ENCODE data around the gene EML6. TPM values are rescaled to one million over a fixed set of nuclear protein-coding genes. Genes with fewer than 3 reads are reported as not detected.
A peak's percentile ranks its signal among the peaks of the same experiment; 100 is the strongest.

EML6 gene
- total RNA-seq, 1 experiment from 2014 or later: 5.2 TPM

GRCh38 chr2:54704688-54705605 lies 18.5 kb upstream of the EML6 start:
- ChIA-PET POLR2A (interaction anchor here (0.5 to 0.8 kb wide), 2 partner anchors 41 to 591 kb away, joined by 6 to 7 read pairs; no protein-coding TSS in a partner anchor), CTCF (interaction anchor here (0.6 to 3.0 kb wide), 20 partner anchors 9 to 606 kb away, joined by 3 to 79 read pairs (median 6); partner anchors contain the start of gene RTN4)
- Mint-ChIP-seq H3K4me1 (ENCODE audit: low read depth, unreplicated experiment) (no peaks in the 10 kb centered on the region), H3K27me3 (ENCODE audit: insufficient read depth, unreplicated experiment) (peaks cover 2% of the 10 kb centered on the region), H3K4me3 (ENCODE audit: unreplicated experiment) (no peak overlapping the region), H3K36me3 (ENCODE audit: insufficient read depth, unreplicated experiment) (no peaks in the 10 kb centered on the region), H3K27ac (ENCODE audit: unreplicated experiment) (no peak overlapping the region), H3K9me3 (ENCODE audit: unreplicated experiment) (peaks cover 9% of the 10 kb centered on the region)
- Histone ChIP-seq H3K4me1 (peaks cover 35% of the 10 kb centered on the region), H3K4me3 (ENCODE audit: low read depth, low read length) (no peak overlapping the region), H3K36me3 (ENCODE audit: control insufficient read depth, insufficient read depth, low read length) (no peaks in the 10 kb centered on the region), H3K27me3 (replicated peaks; ENCODE audit: control insufficient read depth, insufficient read depth, low read length) (no peaks in the 10 kb centered on the region), H3K9me3 (no peaks in the 10 kb centered on the region)
- intact Hi-C loops (cut with micrococcal nuclease; ENCODE audit: unreplicated experiment): loop anchor here (1.0 to 2.0 kb wide), 8 partner anchors 14 to 598 kb away; partner anchors contain the start of gene ACYP2
- peak; percentile 43 to 54 for TF ChIP-seq CTCF (IDR thresholded peaks at IDR 0.05; ENCODE audit: insufficient read depth in 1 of 2, low read depth in 1 of 2, low read length in 1 of 2, severe bottlenecking in 1 of 2, unreplicated experiment in 1 of 2)
- peak; percentile 55 to 73 for DNase-seq
- BruUV-seq (replicated peaks): no TSS peak

- H3K27me3 Mint-ChIP-seq (ENCODE audit: insufficient read depth, unreplicated experiment): no peaks in the 10 kb centered on the region
- Histone ChIP-seq H3K36me3 (ENCODE audit: control insufficient read depth, insufficient read depth, low read length) (no peaks in the 10 kb centered on the region), H3K9me3 (no peaks in the 10 kb centered on the region), H3K27me3 (replicated peaks; ENCODE audit: control insufficient read depth, insufficient read depth, low read length) (no peaks in the 10 kb centered on the region), H3K4me3 (ENCODE audit: low read depth, low read length) (no peak overlapping the region), H3K4me1 (peaks cover 35% of the 10 kb centered on the region)
- H3K4me1 Mint-ChIP-seq (ENCODE audit: low read depth, unreplicated experiment): no peaks in the 10 kb centered on the region
- H3K9me3 Mint-ChIP-seq (ENCODE audit: unreplicated experiment): no peaks in the 10 kb centered on the region
- no peaks in the 10 kb centered on the region for H3K36me3 Mint-ChIP-seq (ENCODE audit: insufficient read depth, unreplicated experiment)
- no peak overlapping the region for H3K27ac Mint-ChIP-seq (ENCODE audit: unreplicated experiment)
- DNase-seq: no peak
- no peak for TF ChIP-seq CTCF (IDR thresholded peaks at IDR 0.05; ENCODE audit: insufficient read depth in 1 of 2, low read depth in 1 of 2, low read length in 1 of 2, severe bottlenecking in 1 of 2, unreplicated experiment in 1 of 2)
- intact Hi-C loops (cut with micrococcal nuclease; ENCODE audit: unreplicated experiment): no loop called here
- ChIA-PET POLR2A (interaction anchor here (0.6 kb wide), 1 partner anchor 64 kb away, joined by 3 read pairs; no protein-coding TSS in a partner anchor), CTCF (interaction anchor here (1.2 to 3.0 kb wide), 4 partner anchors 14 to 132 kb away, joined by 3 to 33 read pairs (median 8); no protein-coding TSS in a partner anchor)
- BruUV-seq (replicated peaks): no TSS peak
- H3K4me3 Mint-ChIP-seq (ENCODE audit: unreplicated experiment): no peak overlapping the region
These were observed 16.8 kb upstream of the EML6 start for GRCh38 chr2:54706622-54707021.

GRCh38 chr2:54708584-54709335 lies 14.7 kb upstream of the EML6 start:
- ChIA-PET CTCF (interaction anchor here (2.3 kb wide), 1 partner anchor 44 kb away, joined by 12 read pairs; no protein-coding TSS in a partner anchor), POLR2A (no interaction called here)
- H3K4me3 ChIP-seq (ENCODE audit: low read depth, low read length): no peak overlapping the region
- Mint-ChIP-seq H3K27me3 (ENCODE audit: insufficient read depth, unreplicated experiment) (no peaks in the 10 kb centered on the region), H3K36me3 (ENCODE audit: insufficient read depth, unreplicated experiment) (no peaks in the 10 kb centered on the region), H3K4me1 (ENCODE audit: low read depth, unreplicated experiment) (no peaks in the 10 kb centered on the region), H3K9me3 (ENCODE audit: unreplicated experiment) (no peaks in the 10 kb centered on the region), H3K4me3 (ENCODE audit: unreplicated experiment) (peak overlapping the region; percentile 51), H3K27ac (ENCODE audit: unreplicated experiment) (no peak overlapping the region)
- H3K9me3 ChIP-seq: no peaks in the 10 kb centered on the region; the same call in 1 of the 2 replicates
- no peak for TF ChIP-seq CTCF (IDR thresholded peaks at IDR 0.05; ENCODE audit: insufficient read depth in 1 of 2, low read depth in 1 of 2, low read length in 1 of 2, severe bottlenecking in 1 of 2, unreplicated experiment in 1 of 2)
- DNase-seq: no peak
- BruUV-seq (replicated peaks): no TSS peak
- H3K27me3 ChIP-seq (replicated peaks; ENCODE audit: control insufficient read depth, insufficient read depth, low read length): no peaks in the 10 kb centered on the region
- intact Hi-C loops (cut with micrococcal nuclease; ENCODE audit: unreplicated experiment): no loop called here
- no peaks in the 10 kb centered on the region for H3K36me3 ChIP-seq (ENCODE audit: control insufficient read depth, insufficient read depth, low read length)
- H3K4me1 ChIP-seq: peaks cover 35% of the 10 kb centered on the region

Measured in Caco-2 (cell line).